ENCODE measurements around the gene EYA3.

EYA3 gene

GRCh38 chr1:28002600-28002999, 85.8 kb downstream of the EYA3 start:
- TF ChIP-seq CTCF (IDR thresholded peaks at IDR 0.05): no peak

GRCh38 chr1:27999055-27999454, 89.4 kb downstream of the EYA3 start:
- TF ChIP-seq CTCF (IDR thresholded peaks at IDR 0.05): no peak

- no peak for TF ChIP-seq CTCF (IDR thresholded peaks at IDR 0.05)
Measured at GRCh38 chr1:27994060-27994459, 94.3 kb downstream of the EYA3 start.

- no peak for TF ChIP-seq CTCF (IDR thresholded peaks at IDR 0.05)
Measured at GRCh38 chr1:27993241-27993640, 95.2 kb downstream of the EYA3 start.

- TF ChIP-seq CTCF (IDR thresholded peaks at IDR 0.05): no peak
Measured at GRCh38 chr1:27992276-27992675, 96.1 kb downstream of the EYA3 start.

GRCh38 chr1:27990920-27991537, 97.4 kb downstream of the EYA3 start:
- TF ChIP-seq CTCF (IDR thresholded peaks at IDR 0.05): no peak

- TF ChIP-seq CTCF (IDR thresholded peaks at IDR 0.05): no peak
Measured at GRCh38 chr1:27981145-27981544, 107.3 kb downstream of the EYA3 start.
